DMS153 (cell line): ENCODE measurements around the gene SEC24B.
"Not testable (repeated sequence)": the region's sequence is repeated elsewhere in the genome, so short reads cannot be mapped to it uniquely, and the experiment has no call there.

Source experiments
- DNase-seq: peaks from one replicate; lab custom pipeline; 2025; lab: John Stamatoyannopoulos, UW

Gene SEC24B

DNA sequence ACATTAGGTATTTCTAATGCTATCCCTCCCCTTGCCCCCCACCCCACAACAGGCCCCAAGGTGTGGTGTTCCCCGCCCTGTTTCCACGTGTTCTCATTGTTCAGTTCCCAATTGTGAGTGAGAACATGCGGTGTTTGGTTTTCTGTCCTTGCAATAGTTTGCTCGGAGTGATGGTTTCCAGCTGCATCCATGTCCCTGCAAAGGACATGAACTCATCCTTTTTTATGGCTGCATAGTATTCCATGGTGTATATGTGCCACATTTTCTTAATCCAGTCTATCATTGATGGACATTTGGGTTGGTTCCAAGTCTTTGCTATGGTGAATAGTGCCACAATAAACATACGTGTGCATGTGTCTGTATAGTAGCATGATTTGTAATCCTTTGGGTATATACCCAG is 146.4 kb downstream of the SEC24B start:
- DNase-seq = not testable (repeated sequence)

DNA sequence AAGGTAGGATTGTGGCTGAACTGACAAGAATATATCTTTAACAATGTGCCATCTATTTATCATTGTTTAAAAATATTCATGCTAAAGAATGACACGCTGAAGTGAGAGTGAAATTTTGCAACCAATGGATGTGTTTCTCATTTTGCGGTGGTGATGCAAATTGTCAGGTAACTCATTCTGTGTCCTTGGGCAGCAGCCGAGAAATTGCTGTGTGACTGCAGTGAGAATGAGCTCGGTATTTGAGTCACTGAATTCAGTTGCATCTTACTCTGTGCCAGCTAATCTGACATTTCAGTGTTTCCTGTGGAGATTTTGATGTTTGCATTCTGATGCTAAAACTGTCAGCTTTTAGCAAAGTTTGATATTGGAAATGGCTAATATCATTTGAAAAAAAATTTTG is 154.6 kb downstream of the SEC24B start:
- no peak for DNase-seq

DNA sequence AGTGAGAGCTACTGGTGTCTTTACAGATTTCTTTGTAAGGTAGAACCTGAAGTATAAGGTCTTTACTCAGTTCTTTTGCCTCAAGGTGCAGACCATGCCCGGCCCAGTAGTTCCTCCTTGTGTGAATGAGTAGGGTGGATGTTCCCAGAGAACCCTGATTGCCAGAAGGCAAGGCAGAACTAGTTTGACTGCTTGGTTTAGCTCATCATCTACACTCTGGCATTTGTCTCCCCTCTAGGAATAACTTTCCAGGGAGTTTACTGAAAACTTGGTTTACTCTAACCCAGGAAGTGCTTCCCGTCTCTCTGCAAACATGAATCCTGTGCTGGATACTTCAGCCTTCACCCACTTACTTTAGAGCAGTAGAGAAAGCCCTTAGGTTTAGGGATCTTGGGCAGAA is 155.5 kb downstream of the SEC24B start:
- DNase-seq = no peak

DNA sequence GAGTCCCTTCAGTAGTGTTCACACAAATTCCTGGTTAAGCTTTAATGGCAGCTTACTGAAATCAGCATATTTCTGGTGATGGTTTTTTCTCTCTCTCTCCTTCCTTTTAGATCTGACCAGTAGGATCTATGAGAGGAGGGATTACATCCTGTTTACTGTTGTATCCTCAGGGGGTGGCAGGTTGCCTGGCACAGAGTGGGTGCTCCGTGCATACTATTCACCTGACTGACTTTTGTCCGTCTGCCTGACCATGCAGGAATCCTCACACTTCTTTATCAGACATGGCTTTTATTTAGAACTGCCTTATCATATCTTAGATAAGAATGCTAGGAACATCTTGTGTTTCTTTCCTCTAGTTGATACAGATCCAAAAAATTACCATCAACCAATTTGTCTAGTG is 156.0 kb downstream of the SEC24B start:
- DNase-seq = no peak
